MV-4-11 (cell line): ENCODE data around the gene MRPL28.
"Not testable (repeated sequence)": the region's sequence is repeated elsewhere in the genome, so short reads cannot be mapped to it uniquely, and the experiment has no call there.

Experiments
- DNase-seq: peaks from one replicate; lab custom pipeline; 2025; lab: John Stamatoyannopoulos, UW

The MRPL28 gene

DNA sequence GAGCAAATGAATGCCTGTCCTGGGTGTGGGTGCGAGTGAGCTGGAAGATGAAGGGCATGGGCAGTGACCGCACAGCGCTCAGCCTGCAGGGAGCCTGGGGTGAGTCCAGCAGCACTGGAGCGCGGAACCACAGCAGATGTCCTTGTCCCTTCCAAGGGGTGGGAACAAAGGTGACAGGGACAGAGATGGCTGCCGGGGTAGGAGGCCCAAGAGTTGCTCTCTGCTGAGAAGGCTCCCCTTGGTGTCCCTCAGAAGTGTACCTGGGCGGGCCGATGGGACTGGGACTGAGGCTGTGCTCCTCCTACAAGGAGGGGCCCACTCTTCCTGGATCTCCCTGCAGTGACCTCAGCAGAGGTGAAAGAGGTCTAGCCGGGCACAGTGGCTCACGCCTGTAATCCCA, 19.0 kb upstream of the MRPL28 start:
- no peak for DNase-seq

GRCh38 chr16:387761-388666, 17.7 kb upstream of the MRPL28 start:
- not testable (repeated sequence) for DNase-seq

GRCh38 chr16:386641-387156, 16.4 kb upstream of the MRPL28 start:
- DNase-seq: peak; percentile 37

- no peak for DNase-seq
Measured at GRCh38 chr16:383326-384051, 13.2 kb upstream of the MRPL28 start.

GRCh38 chr16:381789-382717, 11.7 kb upstream of the MRPL28 start, which contains the start of gene PGAP6:
PGAP6 (minus strand) TSS chr16:381978; CDS start chr16:381821, 157 bp downstream.
- DNase-seq: peak; percentile 26

GRCh38 chr16:381012-381788, 10.9 kb upstream of the MRPL28 start:
- no peak for DNase-seq

DNA sequence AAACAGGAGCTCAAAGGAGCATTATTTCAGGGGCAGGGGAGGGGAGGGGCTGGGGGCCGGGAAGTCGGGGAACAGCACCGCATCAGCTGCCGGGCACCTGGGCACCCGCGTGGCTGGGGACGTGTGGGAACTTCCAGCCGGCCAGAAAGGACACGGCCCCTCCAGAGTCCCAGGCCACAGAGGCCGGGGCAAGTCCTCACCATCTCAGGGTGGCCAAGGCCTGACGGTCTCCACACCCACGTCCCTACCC, 10.3 kb upstream of the MRPL28 start:
- DNase-seq: no peak

GRCh38 chr16:379961-380761, 9.8 kb upstream of the MRPL28 start:
- DNase-seq: no peak

DNA sequence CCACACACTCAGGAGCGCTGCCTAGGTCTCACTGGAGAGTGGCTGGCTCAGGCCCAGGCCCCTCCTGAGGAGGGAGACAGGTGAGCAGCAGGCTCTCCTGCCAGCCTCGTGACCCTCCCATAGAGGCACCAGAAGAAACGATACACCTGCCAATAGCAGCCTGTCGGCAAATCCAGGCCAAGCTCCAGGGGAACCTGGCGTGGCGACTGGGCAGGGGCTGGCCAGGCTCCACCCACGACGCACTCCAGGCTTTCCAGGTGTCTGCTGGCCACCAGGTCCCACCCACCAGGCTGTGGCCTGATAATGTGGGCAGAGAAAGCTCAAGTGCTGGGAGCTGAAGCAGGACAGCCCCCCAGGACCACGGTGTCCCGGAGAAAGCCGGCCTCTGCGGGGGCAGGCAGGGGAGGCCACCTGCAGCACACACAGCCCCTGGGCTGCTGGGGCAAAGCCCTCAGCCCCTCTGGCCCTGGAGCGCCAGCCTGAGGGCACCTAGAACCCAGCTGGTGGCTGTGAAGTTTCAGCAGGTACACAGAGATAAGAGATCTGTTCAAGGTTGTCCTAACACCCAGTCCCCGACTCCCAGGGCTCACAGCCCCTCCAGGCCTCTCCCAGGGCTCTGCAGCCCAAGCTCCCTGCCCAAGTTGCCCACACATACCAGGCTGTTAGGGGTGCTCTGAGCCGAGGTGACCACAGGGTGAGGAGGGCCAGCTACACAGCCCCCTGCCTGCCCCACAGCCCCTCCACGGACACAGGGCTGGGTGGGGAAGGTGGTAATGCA, 9.0 kb upstream of the MRPL28 start:
- no peak for DNase-seq

- no peak for DNase-seq
Measured at GRCh38 chr16:378821-379182, 8.5 kb upstream of the MRPL28 start.

- DNase-seq: not testable (repeated sequence)
Measured at GRCh38 chr16:378113-378820, 7.9 kb upstream of the MRPL28 start.

GRCh38 chr16:377419-377951, 7.1 kb upstream of the MRPL28 start:
- no peak for DNase-seq

DNA sequence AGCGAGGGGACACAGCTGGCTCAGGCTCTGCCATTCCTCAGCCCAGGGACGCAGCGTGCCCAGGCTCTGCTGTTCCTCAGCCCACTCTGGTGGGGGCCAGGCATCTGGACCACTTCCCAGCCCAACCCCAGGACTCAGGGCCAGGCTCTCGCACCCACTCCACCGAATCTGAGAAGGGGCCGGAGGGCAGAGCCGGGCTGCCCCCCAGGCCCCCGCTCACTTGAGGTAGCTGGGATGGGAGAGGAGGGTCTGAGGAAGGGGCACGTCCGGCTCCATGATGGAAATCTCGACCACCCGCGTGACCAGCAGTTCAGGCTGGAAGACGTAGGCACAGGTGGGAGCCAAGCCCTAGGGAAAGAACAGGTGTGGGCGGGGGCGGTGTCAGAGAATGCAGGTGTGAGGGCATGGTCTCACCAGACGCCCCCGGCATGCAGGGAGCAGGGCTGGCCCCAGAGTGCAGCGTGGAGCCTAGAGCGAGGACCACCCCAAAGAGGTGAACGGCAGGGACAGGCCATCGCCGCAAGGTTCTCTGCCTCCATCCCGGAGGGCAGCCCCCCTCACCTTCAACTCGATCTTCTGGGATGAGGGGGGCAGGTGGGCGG, 6.6 kb upstream of the MRPL28 start:
- DNase-seq: no peak

DNA sequence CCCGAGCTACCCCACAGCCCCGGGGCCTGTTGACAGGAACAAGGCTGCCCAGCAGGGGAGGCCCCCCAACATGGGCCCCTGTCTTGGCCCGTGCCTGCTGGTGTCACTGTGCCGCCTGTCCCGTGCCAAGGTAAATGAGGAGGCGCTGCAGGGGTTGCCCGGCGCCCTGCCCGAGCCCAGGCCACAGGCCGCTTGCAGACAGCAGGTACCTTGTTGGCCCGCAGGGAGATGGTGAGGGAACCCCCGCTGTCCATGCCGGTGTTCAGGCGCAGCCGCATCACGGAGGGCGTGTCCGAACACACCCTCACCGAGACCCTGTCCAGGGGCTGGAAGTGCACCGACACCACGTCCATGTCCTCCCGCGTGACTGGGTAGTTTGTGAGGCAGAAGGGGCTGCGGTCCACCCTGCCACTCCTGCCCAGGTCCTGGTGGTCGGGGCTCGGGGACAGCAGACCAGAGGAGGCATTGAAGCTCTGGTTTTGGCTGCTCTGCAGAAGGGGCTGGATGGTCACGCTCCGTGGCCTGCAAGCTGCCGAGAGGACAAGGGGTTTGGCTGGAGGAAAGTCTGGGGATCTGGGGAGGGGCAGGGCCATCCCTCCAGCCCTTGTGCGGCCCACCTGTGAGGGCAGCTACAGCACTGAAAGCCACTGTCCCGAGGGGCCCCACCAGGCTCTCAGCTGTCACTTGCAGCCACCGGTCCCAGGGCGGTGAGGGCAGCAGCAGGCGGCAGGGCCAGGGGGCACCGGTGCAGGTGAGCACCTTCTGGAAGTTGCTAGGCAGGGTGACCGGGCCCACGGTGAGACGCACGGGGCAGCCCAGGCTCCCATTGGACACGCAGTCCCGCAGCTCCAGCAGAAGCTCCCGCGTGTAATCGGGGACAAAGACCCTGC, 5.8 kb upstream of the MRPL28 start:
- no peak for DNase-seq

DNA sequence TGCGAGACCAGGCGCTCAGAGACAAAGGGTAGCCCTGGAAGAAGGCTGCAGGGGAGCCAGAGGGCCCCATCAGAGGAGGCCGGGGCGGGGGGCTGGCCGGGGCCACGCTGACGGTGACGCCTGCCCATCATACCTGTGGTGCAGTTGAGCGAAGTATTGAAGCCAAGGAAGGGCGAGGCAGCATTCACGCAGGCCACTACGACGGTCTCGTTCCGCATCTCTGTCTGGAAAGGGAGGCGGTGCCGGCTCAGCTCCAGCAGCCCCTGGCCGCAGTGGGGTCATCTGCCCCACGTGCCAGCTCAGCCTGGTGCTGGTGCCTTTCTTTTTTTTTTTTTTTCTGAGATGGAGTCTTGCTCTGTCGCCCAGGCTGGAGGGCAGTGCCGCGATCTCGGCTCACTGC, 4.9 kb upstream of the MRPL28 start:
- no peak for DNase-seq

DNA sequence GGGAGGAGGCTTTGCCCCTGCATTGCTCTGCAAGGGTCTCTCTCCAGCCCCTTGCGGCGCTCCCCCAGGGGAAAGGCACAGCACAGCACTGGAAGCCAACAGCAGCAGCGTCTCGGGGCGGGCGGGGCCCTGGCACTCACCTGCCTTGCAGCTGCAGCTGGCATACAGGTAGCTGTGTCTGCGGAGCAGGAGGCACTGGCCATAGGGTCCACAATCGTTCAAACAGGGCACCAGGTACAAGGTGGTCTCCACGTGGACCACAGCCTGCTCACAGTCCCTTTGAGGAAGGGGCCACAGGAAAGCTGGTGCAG, 4.2 kb upstream of the MRPL28 start:
- DNase-seq: no peak

DNA sequence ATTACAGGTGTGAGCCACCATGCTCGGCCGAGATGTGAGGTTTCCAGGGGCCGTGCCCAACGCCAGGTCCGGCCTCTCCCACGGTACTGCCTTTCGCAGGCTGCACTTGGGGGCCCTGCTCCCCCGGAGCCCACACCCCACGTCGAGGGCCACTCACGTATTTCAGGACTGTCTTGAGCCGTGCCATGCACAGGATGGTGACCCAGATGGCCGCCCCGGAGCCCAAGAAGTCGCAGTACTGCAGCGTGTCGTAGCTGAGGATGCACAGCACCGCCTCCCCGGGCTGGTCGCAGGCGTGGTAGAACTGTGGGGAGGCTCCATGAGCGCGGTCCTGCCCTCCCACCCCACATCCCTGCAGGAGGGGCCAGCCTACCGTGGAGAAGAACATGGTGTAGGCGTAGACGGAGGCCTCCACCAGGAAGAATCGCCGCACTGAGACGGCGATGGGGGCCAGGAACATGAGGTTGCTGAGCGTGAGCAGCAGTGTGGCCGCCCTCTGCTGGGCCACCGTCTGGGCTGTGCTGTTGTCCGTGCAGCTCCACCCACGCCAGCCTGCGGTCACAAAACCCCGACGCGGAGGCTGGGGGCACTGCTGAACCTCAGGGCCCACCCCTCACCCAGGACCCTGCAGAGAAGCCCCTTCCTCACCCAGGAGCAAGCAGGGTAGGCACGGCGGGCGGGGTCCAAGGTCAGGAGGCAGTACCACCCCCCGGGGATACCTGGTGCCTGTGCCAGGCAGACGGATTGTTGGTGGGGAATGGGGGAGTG, 3.7 kb upstream of the MRPL28 start:
- DNase-seq: no peak
